Neural progenitor cell (in vitro differentiated cells): ENCODE results near the gene FOLR1. TPM values are rescaled to one million over a fixed set of nuclear protein-coding genes. Genes with fewer than 3 reads are reported as not detected.

Experiments
- DNase-seq: peaks from one replicate; pipeline ENCODE4 v3.0.0-alpha.2; 2016; ENCODE audit warnings: low spot score
- H2AFZ ChIP-seq: fragments of 200-600 bp; sonication (generic); replicated peaks from 2 replicates; pipeline ENCODE4 v1.6.1; 2016; ENCODE audit warnings: antibody characterized with exemption
- H3F3A ChIP-seq: fragments of 200-600 bp; sonication (generic); 2 replicates; pipeline ENCODE4 v1.6.1; 2016; ENCODE audit warnings: antibody characterized with exemption, low read depth
- H3K27ac ChIP-seq: fragments of 200-600 bp; sonication (generic); 2 replicates; pipeline ENCODE4 v1.5.1; 2016; ENCODE audit warnings: mild to moderate bottlenecking
- H3K27me3 ChIP-seq: fragments of 200-600 bp; sonication (generic); 2 replicates; pipeline ENCODE4 v1.6.1; 2016; ENCODE audit warnings: mild to moderate bottlenecking, moderate library complexity
- H3K36me3 ChIP-seq: fragments of 200-600 bp; sonication (generic); 2 replicates; pipeline ENCODE4 v1.5.1; 2016
- H3K4me1 ChIP-seq: fragments of 200-600 bp; sonication (generic); 2 replicates; pipeline ENCODE4 v1.6.1; 2016; ENCODE audit warnings: mixed run types
- H3K4me2 ChIP-seq: fragments of 200-600 bp; sonication (generic); 2 replicates; pipeline ENCODE4 v1.6.1; 2016
- H3K4me3 ChIP-seq: fragments of 200-600 bp; sonication (generic); 2 replicates; pipeline ENCODE4 v1.5.1; 2016
- H3K79me2 ChIP-seq: fragments of 200-600 bp; sonication (generic); 2 replicates; pipeline ENCODE4 v1.6.1; 2016; ENCODE audit warnings: low read depth
- H3K9ac ChIP-seq: fragments of 200-600 bp; sonication (generic); 2 replicates; pipeline ENCODE4 v1.6.1; 2016
- H3K9me3 ChIP-seq: fragments of 200-600 bp; sonication (generic); 2 replicates; pipeline ENCODE4 v1.5.1; 2016; ENCODE audit warnings: low read depth
- H4K20me1 ChIP-seq: fragments of 200-600 bp; sonication (generic); 2 replicates; pipeline ENCODE4 v1.6.1; 2016; ENCODE audit warnings: low read depth
- H3K27ac Mint-ChIP-seq: 3 replicates; pipeline ENCODE4 v1.8.0; 2021; ENCODE audit warnings: mixed read lengths
- H3K27me3 Mint-ChIP-seq: 2 replicates; pipeline ENCODE4 v1.8.0; 2022; ENCODE audit warnings: low read depth, mild to moderate bottlenecking, inconsistent platforms, moderate library complexity, mixed read lengths; ENCODE audit not compliant: insufficient read depth
- H3K36me3 Mint-ChIP-seq: 3 replicates; pipeline ENCODE4 v1.8.0; 2021; ENCODE audit warnings: mixed read lengths
- H3K4me1 Mint-ChIP-seq: 3 replicates; pipeline ENCODE4 v1.8.0; 2021; ENCODE audit warnings: mixed read lengths
- H3K4me3 Mint-ChIP-seq: 3 replicates; pipeline ENCODE4 v1.8.0; 2021; ENCODE audit warnings: mild to moderate bottlenecking, moderate library complexity, mixed read lengths
- H3K9me3 Mint-ChIP-seq: 3 replicates; pipeline ENCODE4 v1.8.0; 2020; ENCODE audit warnings: mixed read lengths
- EZH2 ChIP-seq: fragments of 200-600 bp; sonication (generic); IDR thresholded peaks from 2 replicates; pipeline ENCODE4 v1.6.1; 2017; ENCODE audit warnings: antibody characterized with exemption, mild to moderate bottlenecking, moderate library complexity
- EZH2phosphoT487 ChIP-seq: fragments of 200-600 bp; sonication (generic); IDR thresholded peaks from 2 replicates; pipeline ENCODE4 v1.6.1; 2017; ENCODE audit warnings: antibody characterized with exemption
- total RNA-seq: library from RNA; depleted of rRNA; stranded (reverse); fragments of >200 nt; gene quantifications from 2 replicates; pipeline ENCODE4 v1.2.3, GENCODE V29; 2015; ENCODE audit warnings: low replicate concordance
- TF ChIP-seq, protein P1 (sequence below): fragments of 200-600 bp; sonication (generic); IDR thresholded peaks from 2 replicates; pipeline ENCODE4 v1.5.1; 2017; ENCODE audit warnings: antibody characterized with exemption, mild to moderate bottlenecking

FOLR1 gene
- total RNA-seq, 1 donor from 2014 or later = 3.6 TPM

- TF ChIP-seq, protein P1, sequence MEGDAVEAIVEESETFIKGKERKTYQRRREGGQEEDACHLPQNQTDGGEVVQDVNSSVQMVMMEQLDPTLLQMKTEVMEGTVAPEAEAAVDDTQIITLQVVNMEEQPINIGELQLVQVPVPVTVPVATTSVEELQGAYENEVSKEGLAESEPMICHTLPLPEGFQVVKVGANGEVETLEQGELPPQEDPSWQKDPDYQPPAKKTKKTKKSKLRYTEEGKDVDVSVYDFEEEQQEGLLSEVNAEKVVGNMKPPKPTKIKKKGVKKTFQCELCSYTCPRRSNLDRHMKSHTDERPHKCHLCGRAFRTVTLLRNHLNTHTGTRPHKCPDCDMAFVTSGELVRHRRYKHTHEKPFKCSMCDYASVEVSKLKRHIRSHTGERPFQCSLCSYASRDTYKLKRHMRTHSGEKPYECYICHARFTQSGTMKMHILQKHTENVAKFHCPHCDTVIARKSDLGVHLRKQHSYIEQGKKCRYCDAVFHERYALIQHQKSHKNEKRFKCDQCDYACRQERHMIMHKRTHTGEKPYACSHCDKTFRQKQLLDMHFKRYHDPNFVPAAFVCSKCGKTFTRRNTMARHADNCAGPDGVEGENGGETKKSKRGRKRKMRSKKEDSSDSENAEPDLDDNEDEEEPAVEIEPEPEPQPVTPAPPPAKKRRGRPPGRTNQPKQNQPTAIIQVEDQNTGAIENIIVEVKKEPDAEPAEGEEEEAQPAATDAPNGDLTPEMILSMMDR = peak; percentile 89
- TF ChIP-seq EZH2phosphoT487 = no peak
- Histone ChIP-seq H3K9me3 (no peaks in the 10 kb centered on the region), H3K9ac (no peak overlapping the region), H2AFZ (no peak overlapping the region), H4K20me1 (peaks cover 25% of the 10 kb centered on the region), H3K27ac (no peak overlapping the region), H3F3A (peaks cover 29% of the 10 kb centered on the region), H3K4me3 (no peak overlapping the region), H3K79me2 (no peaks in the 10 kb centered on the region), H3K4me1 (peaks cover 27% of the 10 kb centered on the region), H3K27me3 (peaks cover 47% of the 10 kb centered on the region), H3K4me2 (no peak overlapping the region), H3K36me3 (no peaks in the 10 kb centered on the region)
- peaks cover 11% of the 10 kb centered on the region for H3K9me3 Mint-ChIP-seq
- DNase-seq = peak; percentile 90
- peaks cover 21% of the 10 kb centered on the region for H3K36me3 Mint-ChIP-seq
- H3K27ac Mint-ChIP-seq = no peak overlapping the region
- H3K4me1 Mint-ChIP-seq = peaks cover 20% of the 10 kb centered on the region
- no peak overlapping the region for H3K4me3 Mint-ChIP-seq
- peaks cover 36% of the 10 kb centered on the region for H3K27me3 Mint-ChIP-seq
Measured at GRCh38 chr11:72238040-72238450, 46.1 kb downstream of the FOLR1 start.

DNA sequence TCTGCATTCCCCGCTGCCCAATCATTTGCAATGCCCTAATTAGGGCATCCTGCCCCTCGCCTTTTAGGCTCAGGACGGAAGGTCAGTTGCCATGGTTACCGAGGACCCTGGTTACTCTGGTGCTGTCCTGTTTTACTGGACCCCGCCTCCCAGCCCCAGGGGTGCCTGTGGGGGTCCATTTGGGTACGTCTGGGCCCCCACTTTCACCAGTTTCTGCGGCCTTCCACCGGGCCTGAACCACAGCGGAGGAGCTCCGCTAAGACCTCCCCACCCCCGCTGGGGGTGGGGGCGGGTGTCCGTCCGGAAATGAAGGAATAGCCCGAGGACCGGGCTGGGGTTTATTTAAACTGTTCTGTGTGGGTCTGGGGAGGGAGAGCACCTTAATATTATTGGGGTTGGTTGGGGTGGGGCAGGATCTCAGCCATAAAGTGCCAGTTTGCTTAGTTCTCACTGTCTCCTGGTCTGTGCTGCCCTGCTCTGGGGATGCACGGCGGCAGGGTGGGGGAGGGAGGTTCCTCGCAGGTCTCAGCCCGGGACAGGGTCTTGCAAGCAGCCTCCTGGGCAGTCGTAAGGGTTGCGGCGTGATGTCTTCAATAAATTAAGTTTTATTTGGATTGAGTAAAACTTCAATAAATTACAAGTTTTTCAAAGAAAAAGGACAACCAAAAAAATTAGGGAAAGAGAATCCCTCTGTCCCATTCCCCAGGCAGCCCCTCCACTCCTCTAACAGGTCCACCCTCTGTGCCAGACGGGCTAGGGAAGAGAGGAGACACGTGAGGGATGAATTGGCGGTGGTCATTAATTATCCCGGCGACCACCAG lies 46.8 kb downstream of the FOLR1 start:
- peaks cover 15% of the 10 kb centered on the region for H3K9me3 Mint-ChIP-seq
- H3K27me3 Mint-ChIP-seq = peaks cover 40% of the 10 kb centered on the region
- no peaks in the 10 kb centered on the region for H3K36me3 ChIP-seq
- H3K36me3 Mint-ChIP-seq = peaks cover 21% of the 10 kb centered on the region
- no peaks in the 10 kb centered on the region for H3K9me3 ChIP-seq
- H3K4me2 ChIP-seq = peak overlapping the region; percentile 72
- H3K79me2 ChIP-seq = no peaks in the 10 kb centered on the region
- H4K20me1 ChIP-seq = peaks cover 25% of the 10 kb centered on the region
- no peak overlapping the region for H3K27ac Mint-ChIP-seq
- DNase-seq = no peak
- no peak overlapping the region for H3K4me3 ChIP-seq
- peaks cover 53% of the 10 kb centered on the region for H3K27me3 ChIP-seq
- no peak overlapping the region for H3K9ac ChIP-seq
- peak overlapping the region; percentile 67 for H3K4me3 Mint-ChIP-seq
- H2AFZ ChIP-seq = no peak overlapping the region
- peaks cover 33% of the 10 kb centered on the region for H3F3A ChIP-seq
- TF ChIP-seq EZH2 (no peak), EZH2phosphoT487 (no peak)
- TF ChIP-seq, protein P1 = no peak
- no peak overlapping the region for H3K27ac ChIP-seq
- peaks cover 27% of the 10 kb centered on the region for H3K4me1 ChIP-seq
- peaks cover 22% of the 10 kb centered on the region for H3K4me1 Mint-ChIP-seq

DNA sequence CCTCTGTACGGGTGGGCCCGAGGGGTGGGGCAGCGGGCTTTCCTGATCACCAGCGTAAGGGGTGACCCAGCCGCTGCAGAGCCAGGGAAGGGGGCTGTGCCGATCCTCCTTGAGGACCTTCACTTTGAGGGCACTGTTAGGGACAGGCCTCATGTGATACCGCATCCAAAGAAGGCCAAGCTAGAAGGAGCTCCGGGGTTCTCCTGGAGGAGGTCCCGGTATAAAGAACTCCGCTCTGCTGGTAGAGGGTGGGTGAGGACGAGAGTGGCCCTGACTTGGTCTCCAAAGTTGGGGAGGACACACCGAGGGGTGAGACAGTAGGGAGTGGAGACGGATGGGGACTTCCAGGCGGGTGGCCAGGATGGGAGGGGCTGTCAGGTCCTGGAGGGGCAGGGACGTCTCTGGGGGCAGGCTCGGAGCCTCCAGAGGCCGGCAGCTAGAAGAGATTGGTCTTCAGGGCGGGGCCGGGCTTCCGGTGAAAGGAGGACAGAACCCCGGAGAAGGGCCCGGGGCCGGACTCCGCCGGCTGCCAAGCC lies 47.4 kb downstream of the FOLR1 start:
- peaks cover 21% of the 10 kb centered on the region for H3K4me1 Mint-ChIP-seq
- peaks cover 40% of the 10 kb centered on the region for H3K27me3 Mint-ChIP-seq
- peaks cover 15% of the 10 kb centered on the region for H3K9me3 Mint-ChIP-seq
- H3K36me3 Mint-ChIP-seq = peaks cover 17% of the 10 kb centered on the region
- peaks cover 25% of the 10 kb centered on the region for H4K20me1 ChIP-seq
- H3K4me2 ChIP-seq = peak overlapping the region; percentile 72
- TF ChIP-seq EZH2phosphoT487 (no peak), EZH2 (no peak)
- TF ChIP-seq, protein P1 = no peak
- peaks cover 34% of the 10 kb centered on the region for H3F3A ChIP-seq
- H3K27me3 ChIP-seq = peaks cover 60% of the 10 kb centered on the region
- no peaks in the 10 kb centered on the region for H3K36me3 ChIP-seq
- H2AFZ ChIP-seq = peak overlapping the region; percentile 79
- H3K27ac ChIP-seq = no peak overlapping the region
- H3K9ac ChIP-seq = no peak overlapping the region
- H3K4me3 Mint-ChIP-seq = peak overlapping the region; percentile 86
- peak overlapping the region; percentile 32 for H3K4me3 ChIP-seq
- no peaks in the 10 kb centered on the region for H3K79me2 ChIP-seq
- peaks cover 27% of the 10 kb centered on the region for H3K4me1 ChIP-seq
- DNase-seq = peak; percentile 73
- no peak overlapping the region for H3K27ac Mint-ChIP-seq
- H3K9me3 ChIP-seq = no peaks in the 10 kb centered on the region
